Osteocyte (in vitro differentiated cells): Measurements from ENCODE around the gene MAP3K4. TPM values are rescaled to one million over a fixed set of nuclear protein-coding genes. Genes with fewer than 3 reads are reported as not detected.
A peak's percentile ranks its signal among the peaks of the same experiment; 100 is the strongest.

Experiments used
- DNase-seq: peaks from one replicate; pipeline ENCODE4 v3.0.0; 2021; ENCODE audit warnings: mixed read lengths; ENCODE audit not compliant: unreplicated experiment; ENCODE audit errors: extremely low spot score
- H3K27ac Mint-ChIP-seq: one replicate; pipeline ENCODE4 v1.8.0; 2021; ENCODE audit warnings: mild to moderate bottlenecking, mixed read lengths; ENCODE audit not compliant: unreplicated experiment
- H3K27me3 Mint-ChIP-seq: one replicate; pipeline ENCODE4 v1.8.0; 2021; ENCODE audit warnings: mixed read lengths; ENCODE audit not compliant: unreplicated experiment
- H3K36me3 Mint-ChIP-seq: one replicate; pipeline ENCODE4 v1.8.0; 2021; ENCODE audit warnings: mixed read lengths; ENCODE audit not compliant: unreplicated experiment
- H3K4me1 Mint-ChIP-seq: one replicate; pipeline ENCODE4 v1.8.0; 2021; ENCODE audit warnings: mixed read lengths; ENCODE audit not compliant: unreplicated experiment
- H3K4me3 Mint-ChIP-seq: one replicate; pipeline ENCODE4 v1.8.0; 2021; ENCODE audit warnings: mild to moderate bottlenecking, moderate library complexity, mixed read lengths; ENCODE audit not compliant: unreplicated experiment
- H3K9me3 Mint-ChIP-seq: one replicate; pipeline ENCODE4 v1.8.0; 2021; ENCODE audit warnings: mixed read lengths; ENCODE audit not compliant: unreplicated experiment
- CTCF ChIP-seq: fragments of 200-600 bp; sonication (generic); IDR thresholded peaks from 2 replicates; pipeline ENCODE4 v1.5.0; 2021; ENCODE audit warnings: antibody characterized with exemption, mild to moderate bottlenecking, moderate library complexity
- total RNA-seq: library from RNA; stranded (reverse); gene quantifications from 2 replicates; pipeline ENCODE4 v1.2.1, GENCODE V29; 2021

MAP3K4 gene
- total RNA-seq, 1 donor from 2014 or later = 20.7 TPM

- Mint-ChIP-seq H3K27ac (peak overlapping the region; percentile 80), H3K27me3 (no peaks in the 10 kb centered on the region), H3K4me3 (no peak overlapping the region), H3K36me3 (peaks cover 21% of the 10 kb centered on the region), H3K9me3 (no peaks in the 10 kb centered on the region), H3K4me1 (peaks cover 19% of the 10 kb centered on the region)
- DNase-seq = no peak
- peak; percentile 14 for TF ChIP-seq CTCF
Observed at GRCh38 chr6:161038229-161039031, 46.9 kb downstream of the MAP3K4 start.

DNA sequence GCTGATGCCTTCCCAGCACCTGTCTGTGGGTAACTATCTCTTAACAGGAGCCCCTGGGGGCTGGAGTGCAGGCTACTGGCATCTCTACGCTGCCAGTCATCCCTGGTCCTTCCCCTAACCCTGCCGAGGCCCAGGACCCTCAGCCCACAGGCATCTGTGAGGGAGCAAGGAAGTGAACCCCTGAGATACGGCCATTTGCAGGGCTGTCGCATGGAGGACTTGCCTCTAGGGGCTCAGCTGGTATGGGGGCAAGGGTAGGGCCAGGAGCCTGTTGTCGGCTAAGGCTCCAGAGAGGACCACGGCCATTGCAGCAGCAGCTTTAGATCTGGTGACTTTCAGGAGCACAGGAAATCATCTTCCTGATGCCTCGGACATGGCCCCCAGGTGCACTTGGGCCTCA, 49.7 kb downstream of the MAP3K4 start:
- TF ChIP-seq CTCF = no peak
- Mint-ChIP-seq H3K36me3 (peaks cover 21% of the 10 kb centered on the region), H3K27me3 (no peaks in the 10 kb centered on the region), H3K27ac (no peak overlapping the region), H3K4me3 (no peak overlapping the region), H3K9me3 (no peaks in the 10 kb centered on the region), H3K4me1 (peaks cover 19% of the 10 kb centered on the region)
- DNase-seq = no peak

DNA sequence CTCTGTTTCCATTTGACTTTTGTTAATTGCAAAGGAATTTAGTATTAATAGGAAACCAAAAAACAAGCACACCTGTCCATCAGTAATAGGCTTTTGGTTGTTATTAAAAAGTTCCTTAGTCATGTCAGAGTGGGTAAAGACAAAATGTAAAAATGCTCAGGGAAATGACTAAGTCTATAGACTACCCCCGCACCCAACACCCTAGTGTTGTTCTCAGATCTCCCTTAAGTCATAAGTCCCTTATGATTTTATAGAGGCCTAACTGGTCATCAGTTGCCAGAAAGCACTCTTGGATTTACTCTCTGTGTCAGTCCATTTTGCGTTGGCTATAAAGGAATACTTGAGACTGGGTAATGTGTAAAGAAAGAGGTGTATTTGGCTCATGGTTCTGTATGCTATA, 52.8 kb downstream of the MAP3K4 start:
- Mint-ChIP-seq H3K4me3 (no peak overlapping the region), H3K9me3 (no peaks in the 10 kb centered on the region), H3K27ac (no peak overlapping the region), H3K27me3 (no peaks in the 10 kb centered on the region), H3K4me1 (peaks cover 14% of the 10 kb centered on the region), H3K36me3 (peaks cover 13% of the 10 kb centered on the region)
- no peak for TF ChIP-seq CTCF
- DNase-seq = no peak

DNA sequence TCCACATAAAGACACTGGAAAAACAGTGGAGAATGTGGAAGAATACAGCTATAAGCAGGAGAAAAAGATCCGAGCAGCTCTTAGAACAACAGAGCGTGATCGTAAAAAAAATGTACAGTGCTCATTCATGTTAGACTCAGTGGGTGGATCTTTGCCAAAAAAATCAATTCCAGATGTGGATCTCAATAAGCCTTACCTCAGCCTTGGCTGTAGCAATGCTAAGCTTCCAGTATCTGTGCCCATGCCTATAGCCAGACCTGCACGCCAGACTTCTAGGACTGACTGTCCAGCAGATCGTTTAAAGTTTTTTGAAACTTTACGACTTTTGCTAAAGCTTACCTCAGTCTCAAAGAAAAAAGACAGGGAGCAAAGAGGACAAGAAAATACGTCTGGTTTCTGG, 57.1 kb downstream of the MAP3K4 start:
- Mint-ChIP-seq H3K27me3 (no peaks in the 10 kb centered on the region), H3K4me3 (no peak overlapping the region), H3K27ac (no peak overlapping the region), H3K9me3 (no peaks in the 10 kb centered on the region), H3K36me3 (peaks cover 17% of the 10 kb centered on the region), H3K4me1 (peaks cover 14% of the 10 kb centered on the region)
- no peak for TF ChIP-seq CTCF
- DNase-seq = no peak

- no peak for DNase-seq
- H3K4me3 Mint-ChIP-seq = no peak overlapping the region
- H3K9me3 Mint-ChIP-seq = no peaks in the 10 kb centered on the region
- H3K36me3 Mint-ChIP-seq = peaks cover 14% of the 10 kb centered on the region
- H3K27ac Mint-ChIP-seq = no peak overlapping the region
- no peaks in the 10 kb centered on the region for H3K27me3 Mint-ChIP-seq
- no peak for TF ChIP-seq CTCF
- H3K4me1 Mint-ChIP-seq = peaks cover 10% of the 10 kb centered on the region
Observed at GRCh38 chr6:161050134-161050765, 58.7 kb downstream of the MAP3K4 start.
